ENCODE measurements around the gene KIF20B. TPM values are rescaled to one million over a fixed set of nuclear protein-coding genes. Genes with fewer than 3 reads are reported as not detected.
A peak's percentile ranks its signal among the peaks of the same experiment; 100 is the strongest.

The KIF20B gene
- total RNA-seq, 1 experiment from 2014 or later: 59.1 TPM

DNA sequence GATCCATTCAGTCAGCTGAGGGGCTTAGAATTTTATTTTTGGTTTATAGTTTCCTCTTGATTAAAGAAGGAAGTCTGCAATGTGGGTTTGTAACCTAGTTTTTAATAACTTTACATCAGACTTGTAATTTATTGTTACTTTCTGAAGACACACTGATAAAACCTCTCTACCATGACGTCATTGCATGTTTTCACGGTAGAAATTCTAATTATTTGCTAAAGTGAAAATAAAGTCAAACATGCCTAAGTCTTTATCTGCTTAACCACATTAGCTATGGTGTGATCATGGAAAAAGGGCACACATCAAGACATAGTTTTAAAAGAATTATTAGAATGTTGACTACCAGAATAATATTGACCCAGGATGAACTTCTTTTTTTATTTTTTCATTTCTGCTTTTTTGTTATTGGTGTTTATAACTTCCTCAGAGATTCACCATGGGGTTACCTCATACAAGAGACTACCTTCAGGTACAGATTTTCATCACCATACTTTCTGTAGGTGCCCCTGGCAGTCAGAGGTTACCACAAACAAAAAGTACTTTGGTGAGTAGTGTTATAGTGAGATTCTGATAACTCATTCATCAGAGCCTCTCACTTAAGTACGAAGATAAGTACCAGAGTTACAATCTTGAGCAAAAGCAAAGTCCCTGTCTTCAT is 49.3 kb upstream of the KIF20B start:
- Histone ChIP-seq H4K8ac (replicated peaks; ENCODE audit: insufficient read length, low read depth, low read length) (no peak overlapping the region), H3K18ac (ENCODE audit: insufficient read length, low read depth, low read length) (no peak overlapping the region), H4K91ac (ENCODE audit: insufficient read length, low read depth, low read length) (no peak overlapping the region), H3K79me2 (ENCODE audit: insufficient read depth, low read length) (no peaks in the 10 kb centered on the region), H3K56ac (ENCODE audit: insufficient read length, low read depth, low read length) (no peak overlapping the region), H2BK5ac (ENCODE audit: insufficient read length, low read length) (no peak overlapping the region), H2AK5ac (ENCODE audit: insufficient read length, low read length) (peak overlapping the region; percentile 36), H3K9me3 (ENCODE audit: control insufficient read depth, low read depth, low read length) (peaks cover 9% of the 10 kb centered on the region), H4K5ac (ENCODE audit: insufficient read length, low read depth, low read length) (no peak overlapping the region), H2BK20ac (ENCODE audit: low read depth, low read length, poor library complexity, severe bottlenecking) (no peak overlapping the region), H4K20me1 (ENCODE audit: control insufficient read depth, insufficient read depth, insufficient read length) (no peaks in the 10 kb centered on the region), H2BK15ac (ENCODE audit: low read depth, low read length) (no peak overlapping the region), H3K79me1 (ENCODE audit: insufficient read depth, low read depth, low read length, poor library complexity, severe bottlenecking) (no peaks in the 10 kb centered on the region), H3K4me2 (ENCODE audit: insufficient read depth, insufficient read length, low read length) (no peak overlapping the region), H3K9ac (ENCODE audit: extremely low read depth, insufficient read length, low read length) (no peak overlapping the region), H3K4me1 (ENCODE audit: insufficient read depth, low read length) (no peaks in the 10 kb centered on the region; the same call in 1 of the 2 replicates), H3K23ac (ENCODE audit: insufficient read length, low read depth, low read length) (no peak overlapping the region), H3K14ac (ENCODE audit: insufficient read depth, low read length) (no peak overlapping the region), H2BK12ac (ENCODE audit: insufficient read length, low read depth, low read length) (no peak overlapping the region), H2BK120ac (ENCODE audit: low read depth, low read length, poor library complexity, severe bottlenecking) (no peak overlapping the region), H3T11ph (ENCODE audit: low read length) (no peak overlapping the region), H3K27me3 (ENCODE audit: insufficient read depth, low read length) (no peaks in the 10 kb centered on the region; the same call in 1 of the 2 replicates), H3K4ac (ENCODE audit: low read depth, low read length) (no peak overlapping the region), H3K27ac (ENCODE audit: insufficient read length, low read depth, low read length) (no peak overlapping the region), H2AFZ (ENCODE audit: low read length) (no peak overlapping the region), H3K23me2 (ENCODE audit: insufficient read length, low read depth, low read length, poor library complexity, severe bottlenecking) (no peaks in the 10 kb centered on the region)
- H3K4me1 Mint-ChIP-seq: peaks cover 27 to 41% of the 10 kb centered on the region in 2 experiments
- no CpG with 5 or more reads among the region's 3 CpGs for WGBS (ENCODE audit: extremely low coverage, insufficient read length, low lambda C conversion rate)
- H3K4me3 Mint-ChIP-seq: no peak overlapping the region
- H3K27ac Mint-ChIP-seq: no peak overlapping the region
- DNase-seq: no peak
- TF ChIP-seq, protein P1, sequence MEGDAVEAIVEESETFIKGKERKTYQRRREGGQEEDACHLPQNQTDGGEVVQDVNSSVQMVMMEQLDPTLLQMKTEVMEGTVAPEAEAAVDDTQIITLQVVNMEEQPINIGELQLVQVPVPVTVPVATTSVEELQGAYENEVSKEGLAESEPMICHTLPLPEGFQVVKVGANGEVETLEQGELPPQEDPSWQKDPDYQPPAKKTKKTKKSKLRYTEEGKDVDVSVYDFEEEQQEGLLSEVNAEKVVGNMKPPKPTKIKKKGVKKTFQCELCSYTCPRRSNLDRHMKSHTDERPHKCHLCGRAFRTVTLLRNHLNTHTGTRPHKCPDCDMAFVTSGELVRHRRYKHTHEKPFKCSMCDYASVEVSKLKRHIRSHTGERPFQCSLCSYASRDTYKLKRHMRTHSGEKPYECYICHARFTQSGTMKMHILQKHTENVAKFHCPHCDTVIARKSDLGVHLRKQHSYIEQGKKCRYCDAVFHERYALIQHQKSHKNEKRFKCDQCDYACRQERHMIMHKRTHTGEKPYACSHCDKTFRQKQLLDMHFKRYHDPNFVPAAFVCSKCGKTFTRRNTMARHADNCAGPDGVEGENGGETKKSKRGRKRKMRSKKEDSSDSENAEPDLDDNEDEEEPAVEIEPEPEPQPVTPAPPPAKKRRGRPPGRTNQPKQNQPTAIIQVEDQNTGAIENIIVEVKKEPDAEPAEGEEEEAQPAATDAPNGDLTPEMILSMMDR (conservative IDR thresholded peaks at IDR 0.05): no peak
- peaks cover 25 to 34% (median 26%) of the 10 kb centered on the region in 3 experiments for H3K36me3 Mint-ChIP-seq (ENCODE audit: insufficient read depth in 1 of 3, low read depth in 3 of 3)
- H3K9me3 Mint-ChIP-seq: peaks cover 18 to 25% of the 10 kb centered on the region in 2 experiments; a peak in 4 of 5 replicates
- H3K27me3 Mint-ChIP-seq (ENCODE audit: low read depth): no peaks in the 10 kb centered on the region
